DMS153 treated with DMSO at 0.1 percent for 48 hours (cell line): ENCODE measurements around the gene PRR5.

Experiments used
- DNase-seq: peaks from one replicate; lab custom pipeline; 2025; ENCODE audit not compliant: unreplicated experiment; lab: John Stamatoyannopoulos, UW

Gene PRR5

GRCh38 chr22:44692662-44693007 lies 9.4 kb upstream of the PRR5 start:
- no peak for DNase-seq

DNA sequence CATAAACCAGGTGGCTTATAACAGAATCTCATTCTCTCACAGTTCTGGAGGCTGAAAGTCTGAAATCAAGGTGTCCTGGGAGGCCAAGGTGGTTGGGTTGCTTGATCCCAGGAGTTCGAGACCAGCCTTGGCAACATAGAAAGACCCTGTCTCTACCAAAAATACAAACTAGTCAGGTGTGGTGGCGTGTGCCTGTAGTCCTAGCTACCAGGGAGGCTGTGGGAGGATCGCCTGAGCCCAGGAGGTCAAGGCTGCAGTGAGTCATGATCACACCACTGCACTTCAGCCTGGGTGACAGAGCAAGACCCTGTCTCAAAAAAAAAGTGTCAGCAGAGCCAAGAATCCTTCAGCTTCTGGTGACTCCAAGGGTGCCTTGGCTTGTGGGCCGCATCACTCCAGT lies 8.9 kb upstream of the PRR5 start:
- DNase-seq = no peak

DNA sequence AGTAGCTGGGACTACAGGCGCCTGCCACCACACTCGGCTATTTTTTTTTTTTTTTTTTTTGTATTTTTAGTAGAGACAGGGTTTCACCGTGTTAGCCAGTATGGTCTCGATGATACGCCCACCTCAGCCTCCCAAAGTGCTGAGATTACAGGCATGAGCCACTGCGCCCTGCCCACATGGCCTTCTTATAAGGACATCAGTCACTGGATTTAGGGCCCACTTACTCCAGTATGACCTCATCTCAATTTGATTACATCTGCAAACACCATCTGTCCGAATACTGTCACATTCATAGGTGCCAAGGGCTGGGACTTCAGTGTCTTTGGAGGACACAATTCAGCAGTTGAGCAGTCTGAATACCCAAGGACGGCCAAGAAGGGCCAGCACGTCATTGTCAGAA lies 8.2 kb upstream of the PRR5 start:
- no peak for DNase-seq

DNA sequence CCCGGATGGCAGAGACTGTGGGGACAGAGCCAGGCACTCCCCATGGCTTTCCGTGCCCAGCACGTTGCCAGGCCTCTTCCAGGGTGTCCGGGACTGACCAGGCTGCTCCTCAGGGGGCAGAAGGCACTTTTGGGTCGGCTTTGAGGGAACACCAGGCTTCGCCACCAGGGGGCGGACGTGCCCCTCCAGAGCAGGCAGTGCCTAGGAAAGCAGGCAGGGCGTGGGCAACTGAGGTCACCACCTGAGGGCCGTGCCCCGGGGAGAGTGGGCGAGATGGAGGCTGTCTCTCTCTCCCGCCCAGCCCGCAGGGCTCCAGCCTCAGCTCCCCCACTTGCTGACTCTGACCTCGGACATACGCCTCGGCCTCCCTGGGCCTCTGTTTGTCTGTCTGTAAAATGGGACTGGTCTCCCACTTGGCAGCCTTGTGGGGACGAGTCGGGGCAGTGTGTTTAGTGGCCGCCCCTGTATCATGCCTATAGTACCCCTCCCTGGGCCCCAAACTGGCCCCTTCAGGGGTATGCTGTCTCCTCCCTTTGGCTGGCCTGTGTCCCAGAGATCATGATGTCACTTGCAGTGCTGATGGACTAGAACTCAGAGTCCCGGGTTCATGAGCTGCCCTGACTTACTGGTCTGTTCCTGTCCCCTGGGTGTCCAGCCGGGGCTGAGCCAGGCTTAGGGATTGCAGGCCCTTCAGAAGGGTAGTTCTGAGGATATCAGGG lies 4.4 kb upstream of the PRR5 start:
- peak; percentile 40 for DNase-seq

DNA sequence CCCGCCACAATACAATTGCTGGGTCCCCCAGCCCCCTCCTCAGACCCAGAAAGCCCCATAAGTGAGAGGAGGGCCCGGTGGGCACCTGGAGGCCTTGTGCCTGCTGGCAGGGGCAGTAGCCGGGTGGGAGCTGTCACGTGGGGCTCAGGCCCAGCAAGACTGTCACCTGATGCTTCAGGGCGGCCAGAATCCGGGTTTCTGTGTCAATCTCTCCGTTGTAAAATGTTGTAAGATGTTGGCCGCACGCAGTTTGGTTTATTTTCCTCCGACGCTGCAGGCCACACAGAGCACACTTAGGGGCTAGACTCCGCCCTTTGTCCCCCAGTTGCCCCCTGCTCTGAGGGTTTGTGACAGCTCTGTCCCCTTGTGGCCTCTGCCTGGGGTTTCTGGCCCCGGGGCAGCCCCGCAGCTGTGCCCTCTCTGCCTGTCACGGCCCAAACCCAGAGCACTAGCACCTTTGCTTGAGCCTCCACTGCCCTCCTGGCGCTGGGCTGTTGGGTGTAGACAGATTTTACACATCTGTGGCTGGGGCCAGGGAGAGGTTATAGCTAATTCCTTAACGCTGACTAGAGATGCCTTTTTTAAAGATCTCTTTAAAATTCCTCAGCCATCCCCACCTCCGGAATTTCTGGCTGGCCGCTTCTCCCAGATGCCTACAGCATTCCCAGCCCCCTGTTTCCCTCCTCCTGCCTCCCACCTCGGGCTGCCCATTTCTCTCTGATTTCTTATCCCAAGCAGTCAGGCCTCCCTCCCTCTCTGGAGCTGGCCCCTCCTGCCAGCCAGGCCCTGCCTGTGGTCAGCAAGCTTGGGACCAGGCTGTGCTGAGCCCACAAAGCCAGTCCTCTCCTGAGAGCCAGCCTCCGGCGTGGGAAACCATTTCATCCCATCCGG lies 3.2 kb upstream of the PRR5 start:
- DNase-seq = no peak

DNA sequence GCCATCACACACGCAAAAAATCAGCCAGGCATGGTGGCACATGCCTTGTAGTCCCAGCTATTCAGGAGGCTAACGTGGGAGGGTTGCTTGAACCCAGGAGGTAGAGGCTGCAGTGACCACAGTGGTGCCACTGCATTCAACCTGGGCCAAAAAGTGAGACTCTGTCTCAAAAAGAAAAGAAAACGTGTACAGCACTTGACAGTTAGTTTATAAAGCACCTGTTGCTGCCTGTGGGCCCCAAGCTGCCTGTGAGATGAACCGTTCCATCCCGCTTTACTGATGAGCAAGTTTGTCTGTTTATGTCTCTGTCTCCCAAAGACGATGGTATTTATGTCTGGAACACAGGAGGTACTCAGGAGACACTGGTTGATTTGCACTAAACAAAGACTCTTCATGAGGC lies 1.5 kb upstream of the PRR5 start:
- DNase-seq = no peak

GRCh38 chr22:44701187-44701790 lies 715 bp upstream of the PRR5 start:
- DNase-seq = no peak

DNA sequence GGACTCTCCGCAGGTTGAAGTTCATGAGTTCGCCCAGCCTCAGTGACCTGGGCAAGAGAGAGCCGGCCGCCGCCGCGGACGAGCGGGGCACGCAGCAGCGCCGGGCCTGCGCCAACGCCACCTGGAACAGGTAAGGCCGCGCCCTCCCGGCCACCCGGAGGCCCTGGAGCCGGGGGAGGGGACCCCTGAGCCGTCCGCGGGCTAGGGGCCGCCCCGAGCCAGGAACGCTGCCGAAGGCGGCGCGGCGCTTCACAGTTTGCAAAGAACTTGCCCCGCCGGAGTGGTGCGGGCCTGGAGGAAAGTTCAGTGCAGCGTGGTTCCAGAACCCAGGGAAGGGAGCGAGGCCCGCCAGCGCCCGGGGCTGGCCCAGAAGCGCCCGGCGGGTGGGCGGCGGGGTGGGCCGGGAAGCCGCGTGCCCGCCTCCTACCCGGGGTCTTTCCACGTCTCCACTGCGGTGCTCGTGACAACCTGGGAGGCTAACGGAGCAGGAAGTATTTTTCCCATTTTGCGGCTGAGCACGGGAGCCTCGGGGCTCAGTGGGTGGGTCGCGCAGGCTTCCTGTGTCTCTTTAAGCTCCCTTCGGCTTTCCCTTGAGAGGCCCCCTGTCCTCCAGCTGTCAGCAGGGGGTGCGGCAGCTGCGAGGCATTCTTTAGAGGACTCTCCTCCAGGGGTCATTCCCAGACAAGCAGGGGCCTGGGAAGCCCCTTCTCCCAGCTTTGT lies 635 bp downstream of the PRR5 start:
- DNase-seq = no peak

- DNase-seq = no peak
Measured at GRCh38 chr22:44703255-44703870, 1.4 kb downstream of the PRR5 start.

DNA sequence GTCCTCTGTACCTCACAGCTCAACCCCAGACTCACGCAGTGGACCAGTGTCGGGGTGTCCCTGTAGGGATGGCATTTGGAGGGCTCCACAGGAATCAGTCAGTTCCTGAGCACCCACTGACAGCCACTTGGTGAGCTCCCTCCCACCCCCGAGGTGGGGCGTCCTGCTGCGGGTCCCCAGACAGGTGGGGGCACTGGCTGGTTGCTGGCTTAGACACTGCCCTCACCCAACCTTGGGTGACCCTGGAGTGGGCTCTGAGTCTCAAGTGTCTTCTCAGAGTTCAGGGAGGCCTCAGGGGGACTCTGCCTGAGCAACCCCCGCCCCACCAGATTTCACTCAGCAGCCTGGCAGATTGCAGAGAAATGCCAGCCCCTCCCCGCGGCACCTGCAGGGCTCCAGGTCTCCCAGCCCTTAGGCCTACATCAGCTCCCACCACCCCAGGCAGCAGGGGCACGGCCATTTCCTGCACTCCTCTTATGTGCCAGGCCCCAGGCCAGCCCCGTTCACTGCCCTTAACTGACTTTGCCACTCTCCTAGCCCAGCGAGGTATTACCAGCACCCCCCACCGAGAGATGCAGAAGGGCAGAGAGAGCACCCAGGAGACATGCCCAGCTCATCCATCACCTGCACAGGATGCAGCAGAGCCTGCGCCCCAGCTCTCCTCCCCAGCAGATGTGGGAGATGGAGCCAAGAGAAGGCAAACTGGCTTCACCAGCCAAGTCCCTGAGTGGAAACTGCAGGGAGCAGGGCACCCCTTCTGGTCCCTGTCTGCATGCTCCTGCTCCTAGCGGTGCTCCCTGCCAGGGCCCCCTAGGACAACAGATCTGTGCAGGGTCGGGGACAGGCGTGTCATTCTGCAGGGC lies 2.4 kb downstream of the PRR5 start:
- no peak for DNase-seq

DNA sequence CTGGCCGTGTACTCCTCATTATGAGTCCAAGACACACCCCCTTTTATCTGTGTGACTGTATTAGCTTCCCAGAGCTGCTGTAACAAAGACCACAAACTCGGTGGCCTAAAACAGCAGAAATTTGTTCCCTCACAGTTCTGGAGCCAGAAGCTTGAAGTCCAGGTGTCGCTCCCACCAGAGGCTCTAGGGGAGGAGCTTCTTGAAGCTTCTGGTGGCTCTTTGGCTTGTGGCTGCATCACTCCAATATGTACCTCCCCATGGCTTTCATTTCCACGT lies 3.0 kb downstream of the PRR5 start:
- DNase-seq = no peak

GRCh38 chr22:44706488-44706887 lies 4.5 kb downstream of the PRR5 start:
- DNase-seq = no peak

GRCh38 chr22:44707178-44707577 lies 5.2 kb downstream of the PRR5 start:
- DNase-seq = no peak

- DNase-seq = no peak
Measured at GRCh38 chr22:44707752-44708151, 5.7 kb downstream of the PRR5 start.

GRCh38 chr22:44709881-44710392 lies 7.9 kb downstream of the PRR5 start:
- DNase-seq = no peak

DNA sequence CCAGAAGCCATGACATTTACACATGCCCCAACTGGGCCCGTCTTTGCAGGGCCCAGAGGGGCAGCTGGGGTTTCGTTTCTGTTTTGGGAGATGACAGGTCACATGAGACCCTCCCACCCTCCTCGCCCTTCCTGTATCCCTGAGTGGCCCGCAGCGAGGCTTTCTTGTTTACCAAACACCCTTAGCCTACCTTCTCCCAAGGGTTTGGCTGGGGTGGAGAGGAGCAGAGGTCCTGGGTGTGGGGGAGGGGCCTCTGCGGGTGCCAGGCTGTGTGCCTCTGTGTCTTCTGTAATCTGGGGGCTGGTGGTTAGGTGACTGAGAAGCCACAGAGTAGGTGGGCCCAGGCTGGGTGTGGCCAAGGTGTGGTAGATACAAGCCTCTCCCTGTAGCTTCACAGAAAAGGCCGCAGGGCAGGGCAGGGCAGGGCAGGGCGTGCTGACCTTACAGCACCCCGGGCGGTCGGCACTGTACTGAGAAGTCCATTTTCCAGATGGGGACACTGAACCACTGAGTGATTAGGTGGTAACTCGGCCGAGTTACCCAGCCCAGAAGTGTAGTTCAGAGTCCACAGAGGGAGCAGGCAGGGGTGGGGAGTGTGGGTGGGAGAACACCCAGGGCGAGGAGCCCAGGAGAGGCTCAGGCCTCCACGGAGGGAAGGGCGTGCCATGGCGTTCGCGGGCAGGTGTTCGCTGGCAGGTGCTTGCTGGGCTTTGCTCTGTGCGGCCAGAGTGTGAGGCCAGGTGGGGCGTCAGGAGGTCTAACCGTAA lies 8.7 kb downstream of the PRR5 start:
- peak; percentile 63 for DNase-seq

- DNase-seq = no peak
Measured at GRCh38 chr22:44711241-44711560, 9.2 kb downstream of the PRR5 start.

DNA sequence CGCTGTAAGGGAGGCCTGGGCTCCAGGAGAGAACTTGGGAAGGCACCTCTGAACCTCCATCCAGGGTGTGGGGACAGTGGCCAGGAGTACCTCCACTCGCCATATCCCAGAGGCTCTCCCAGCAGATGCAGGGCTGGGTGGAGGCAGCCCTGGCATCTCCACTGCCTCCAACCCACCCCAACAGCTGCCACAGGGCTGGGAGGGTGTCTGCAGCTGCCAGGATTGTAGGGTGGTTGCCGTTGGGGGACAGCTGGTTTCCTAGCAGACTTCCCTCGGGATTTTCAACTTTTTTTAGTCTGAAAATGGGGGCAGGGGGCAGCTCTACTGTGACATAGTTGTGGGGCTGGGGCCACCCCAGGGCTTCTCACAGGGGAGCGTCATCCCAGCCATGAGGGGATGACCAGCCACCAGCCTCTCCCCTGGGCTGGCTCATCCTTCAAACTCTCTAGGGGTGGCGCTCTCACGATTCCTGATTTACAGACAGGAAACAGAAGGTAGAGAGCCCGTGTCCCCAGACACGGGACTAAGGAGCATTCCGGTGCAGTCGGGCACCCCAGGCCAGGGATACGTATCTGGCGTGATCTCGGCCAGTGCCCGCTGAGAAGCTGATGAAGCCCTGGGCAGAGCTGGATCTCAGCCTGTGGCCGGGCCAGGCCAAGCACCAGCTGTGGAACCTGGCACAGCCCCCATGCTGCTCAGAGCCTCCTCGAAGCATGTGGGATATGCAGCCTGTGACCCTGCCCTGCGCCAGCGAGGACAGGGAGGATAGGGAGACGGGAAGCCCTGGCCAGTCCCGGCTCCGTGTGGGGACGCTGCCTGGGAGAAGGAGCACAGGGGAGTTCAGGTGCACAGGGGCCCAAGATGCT lies 9.9 kb downstream of the PRR5 start:
- no peak for DNase-seq

DNA sequence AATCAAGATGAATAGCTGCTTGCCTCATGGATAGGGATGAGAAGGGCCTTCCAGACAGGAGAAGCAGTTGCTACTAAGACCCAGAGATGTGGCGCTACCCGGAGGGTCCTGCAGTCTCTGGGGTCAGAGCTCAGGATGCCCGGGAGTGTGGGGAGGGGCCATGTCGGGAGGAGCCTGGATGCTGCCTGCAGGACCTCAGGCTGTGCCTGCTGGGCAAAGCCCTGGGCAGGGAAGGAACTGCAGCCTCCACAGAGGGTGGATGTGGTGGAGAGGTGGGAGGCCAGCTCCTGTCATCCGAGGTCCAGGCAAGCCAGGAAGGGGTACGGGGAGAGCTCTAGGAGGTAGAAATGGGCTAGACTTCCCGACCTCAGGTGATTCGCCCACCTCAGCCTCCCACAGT lies 11.0 kb downstream of the PRR5 start:
- DNase-seq = no peak
